Hematopoietic multipotent progenitor cell treated with erythropoietin and hydrocortisone succinate and interleukin-3 and kit ligand, for 17 days (in vitro differentiated cells): Measurements from ENCODE around the gene PHF23.

Experiments used
- DNase-seq: peaks from one replicate; pipeline ENCODE4 v3.0.0-alpha.2; 2015; ENCODE audit warnings: low spot score

Gene PHF23

DNA sequence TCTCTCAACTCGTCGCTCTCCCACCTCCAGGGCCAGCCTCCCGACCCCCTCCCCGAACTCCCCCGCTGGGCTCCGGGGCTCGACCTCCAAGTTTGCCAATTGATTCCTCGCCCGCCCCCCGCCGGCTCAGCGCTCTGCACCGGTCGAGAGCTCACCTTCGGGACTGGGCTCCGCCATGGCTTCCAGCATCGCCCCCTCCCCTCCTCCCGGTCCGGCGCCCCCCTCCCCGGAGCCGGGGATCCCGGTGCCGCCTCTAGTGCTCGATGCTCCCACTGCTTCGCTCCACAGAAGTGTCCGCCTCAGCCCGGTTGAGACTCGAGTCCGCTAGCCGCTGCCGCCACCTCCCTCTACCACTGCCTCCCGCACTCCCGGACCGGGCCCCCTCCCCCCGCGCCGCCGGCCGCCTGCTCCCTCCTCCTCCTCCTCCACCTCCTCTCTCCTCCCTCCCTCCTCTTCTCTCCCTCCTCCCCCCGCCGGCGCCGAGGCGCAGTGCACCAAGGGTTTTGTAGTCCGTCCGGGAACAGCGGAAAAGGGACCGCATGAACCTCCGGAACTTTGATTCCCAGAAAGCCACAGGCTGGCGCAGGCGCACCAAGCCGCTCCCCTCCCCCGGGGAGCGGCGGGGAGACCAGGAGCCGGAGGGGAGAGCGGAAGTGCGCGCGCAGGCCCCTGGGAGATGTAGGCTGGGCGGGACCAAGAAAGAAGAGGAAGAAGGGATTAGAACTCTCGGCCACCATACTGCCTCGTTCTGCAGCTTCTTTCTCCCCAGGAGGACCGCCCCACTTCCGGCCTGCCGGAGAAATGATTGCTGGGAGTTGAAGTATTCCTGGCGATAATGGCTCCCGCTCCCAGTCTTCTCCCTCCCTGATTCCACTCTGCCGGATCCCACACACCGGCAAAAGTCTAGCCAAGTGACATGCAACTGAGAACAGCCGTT, at the start of gene PHF23:
Gene PHF23, minus strand, starts transcription at position 367 of the 937 bp plus-strand sequence. Its CDS starts 178 bp downstream, at position 189.
- DNase-seq: peak; percentile 100

DNA sequence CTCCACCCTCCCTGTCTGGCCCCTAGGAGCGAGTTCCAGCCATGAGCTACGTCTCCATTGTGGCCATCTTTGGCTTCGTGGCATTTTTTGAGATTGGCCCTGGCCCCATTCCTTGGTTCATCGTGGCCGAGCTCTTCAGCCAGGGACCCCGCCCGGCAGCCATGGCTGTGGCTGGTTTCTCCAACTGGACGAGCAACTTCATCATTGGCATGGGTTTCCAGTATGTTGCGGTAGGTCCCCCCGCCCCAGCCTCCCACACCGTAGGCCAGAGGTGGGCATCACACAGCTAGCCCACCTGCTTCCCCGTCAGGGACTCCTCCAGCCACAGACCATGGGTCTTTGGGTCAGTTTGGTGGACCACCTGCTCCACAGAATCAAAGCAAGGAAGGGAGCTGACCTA, 46.4 kb upstream of the PHF23 start:
- no peak for DNase-seq

DNA sequence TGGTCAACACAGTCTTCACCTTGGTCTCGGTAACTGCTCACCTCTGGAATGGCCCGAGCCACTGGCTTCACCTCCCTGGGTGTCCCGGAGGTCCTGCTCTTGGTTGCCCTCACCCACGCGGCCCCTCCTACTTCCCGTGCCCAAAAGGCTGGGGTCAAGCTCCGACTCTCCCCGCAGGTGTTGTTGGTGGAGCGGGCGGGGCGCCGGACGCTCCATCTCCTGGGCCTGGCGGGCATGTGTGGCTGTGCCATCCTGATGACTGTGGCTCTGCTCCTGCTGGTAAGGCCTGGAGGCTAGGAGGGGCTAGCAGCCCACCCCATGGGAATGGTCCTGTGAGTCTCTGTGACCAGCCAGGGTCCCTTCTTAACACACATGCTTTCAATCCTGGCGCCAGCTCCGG, 45.7 kb upstream of the PHF23 start:
- DNase-seq: no peak

DNA sequence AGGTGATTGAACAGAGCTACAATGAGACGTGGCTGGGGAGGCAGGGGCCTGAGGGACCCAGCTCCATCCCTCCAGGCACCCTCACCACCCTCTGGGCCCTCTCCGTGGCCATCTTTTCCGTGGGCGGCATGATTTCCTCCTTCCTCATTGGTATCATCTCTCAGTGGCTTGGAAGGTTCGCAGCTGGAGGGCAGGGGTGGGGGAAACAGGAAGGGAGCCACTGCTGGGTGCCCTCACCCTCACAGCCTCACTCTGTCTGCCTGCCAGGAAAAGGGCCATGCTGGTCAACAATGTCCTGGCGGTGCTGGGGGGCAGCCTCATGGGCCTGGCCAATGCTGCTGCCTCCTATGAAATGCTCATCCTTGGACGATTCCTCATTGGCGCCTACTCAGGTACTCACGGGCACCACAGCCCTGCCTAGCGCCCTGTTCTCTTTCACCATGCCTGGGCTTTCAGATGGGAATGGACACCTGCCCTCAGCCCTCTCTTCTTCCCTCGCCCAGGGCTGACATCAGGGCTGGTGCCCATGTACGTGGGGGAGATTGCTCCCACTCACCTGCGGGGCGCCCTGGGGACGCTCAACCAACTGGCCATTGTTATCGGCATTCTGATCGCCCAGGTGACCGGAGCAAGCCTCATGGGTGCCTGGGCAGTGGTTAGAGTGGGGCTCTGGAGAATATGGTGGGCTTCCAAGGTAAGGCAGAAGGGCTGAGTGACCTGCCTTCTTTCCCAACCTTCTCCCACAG, 44.4 kb upstream of the PHF23 start:
- DNase-seq: no peak

DNA sequence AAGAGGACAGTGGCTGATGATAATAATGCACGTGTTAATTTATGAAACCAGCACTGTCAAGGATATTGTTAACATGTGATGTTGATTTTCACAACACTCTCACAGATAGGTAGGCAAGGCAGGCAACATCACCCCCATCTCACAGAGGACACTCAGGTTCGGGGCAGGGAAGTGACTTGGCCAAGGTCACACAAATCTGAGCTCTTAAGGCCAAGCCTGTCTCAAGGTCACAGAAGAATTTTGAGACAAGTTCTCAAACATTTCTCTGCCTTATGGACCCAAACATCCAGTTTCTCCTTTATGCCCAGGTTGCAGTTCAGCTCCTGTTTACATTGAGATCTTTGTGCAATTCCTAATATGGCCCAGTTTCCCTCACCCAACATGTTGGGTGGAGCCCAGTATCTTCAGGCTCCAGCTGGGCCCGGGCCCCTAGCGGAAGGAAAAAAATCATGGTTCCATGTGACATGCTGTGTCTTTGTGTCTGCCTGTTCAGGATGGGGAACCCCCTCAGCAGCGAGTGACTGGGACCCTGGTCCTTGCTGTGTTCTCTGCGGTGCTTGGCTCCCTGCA, 43.6 kb upstream of the PHF23 start:
- DNase-seq: peak; percentile 90

DNA sequence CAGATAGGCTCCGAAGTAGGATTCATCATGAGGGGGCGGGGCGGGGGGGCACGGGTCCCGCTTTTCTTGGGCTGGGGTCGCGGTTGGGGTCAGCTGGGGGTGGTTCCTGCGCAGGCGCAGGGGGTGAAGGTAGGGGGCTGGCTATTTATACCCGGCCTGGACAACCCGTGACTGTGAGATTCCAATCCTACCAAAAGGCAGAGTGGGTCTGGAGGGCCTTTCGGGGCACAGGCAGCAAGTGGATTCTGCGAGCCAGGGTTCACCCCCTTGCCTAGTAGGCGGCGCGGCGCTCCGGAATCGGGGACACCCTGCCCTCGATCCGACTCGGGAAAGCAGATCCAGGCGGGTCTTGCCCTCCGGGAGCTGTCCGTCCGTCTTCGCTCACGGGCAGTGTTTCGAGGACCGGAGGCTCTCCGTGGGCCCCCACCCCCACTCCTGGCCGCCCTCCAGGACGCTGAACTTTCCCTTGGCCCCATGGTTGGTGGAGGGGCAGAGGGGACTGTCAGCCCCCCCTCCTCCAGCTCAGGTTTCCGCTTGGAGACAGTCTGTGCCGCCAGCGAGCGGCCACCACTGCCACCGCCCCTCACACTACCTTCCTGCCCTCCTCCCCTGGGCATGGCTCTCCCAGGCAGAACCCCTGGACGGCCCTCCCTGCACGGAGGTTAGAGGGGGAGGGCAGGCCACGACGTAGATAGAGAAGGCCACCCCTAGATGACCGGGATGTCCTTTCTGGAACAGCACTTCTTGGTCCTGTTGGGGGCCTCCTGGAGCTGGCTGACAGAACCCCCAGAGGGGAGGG, 42.9 kb upstream of the PHF23 start:
- peak; percentile 60 for DNase-seq

DNA sequence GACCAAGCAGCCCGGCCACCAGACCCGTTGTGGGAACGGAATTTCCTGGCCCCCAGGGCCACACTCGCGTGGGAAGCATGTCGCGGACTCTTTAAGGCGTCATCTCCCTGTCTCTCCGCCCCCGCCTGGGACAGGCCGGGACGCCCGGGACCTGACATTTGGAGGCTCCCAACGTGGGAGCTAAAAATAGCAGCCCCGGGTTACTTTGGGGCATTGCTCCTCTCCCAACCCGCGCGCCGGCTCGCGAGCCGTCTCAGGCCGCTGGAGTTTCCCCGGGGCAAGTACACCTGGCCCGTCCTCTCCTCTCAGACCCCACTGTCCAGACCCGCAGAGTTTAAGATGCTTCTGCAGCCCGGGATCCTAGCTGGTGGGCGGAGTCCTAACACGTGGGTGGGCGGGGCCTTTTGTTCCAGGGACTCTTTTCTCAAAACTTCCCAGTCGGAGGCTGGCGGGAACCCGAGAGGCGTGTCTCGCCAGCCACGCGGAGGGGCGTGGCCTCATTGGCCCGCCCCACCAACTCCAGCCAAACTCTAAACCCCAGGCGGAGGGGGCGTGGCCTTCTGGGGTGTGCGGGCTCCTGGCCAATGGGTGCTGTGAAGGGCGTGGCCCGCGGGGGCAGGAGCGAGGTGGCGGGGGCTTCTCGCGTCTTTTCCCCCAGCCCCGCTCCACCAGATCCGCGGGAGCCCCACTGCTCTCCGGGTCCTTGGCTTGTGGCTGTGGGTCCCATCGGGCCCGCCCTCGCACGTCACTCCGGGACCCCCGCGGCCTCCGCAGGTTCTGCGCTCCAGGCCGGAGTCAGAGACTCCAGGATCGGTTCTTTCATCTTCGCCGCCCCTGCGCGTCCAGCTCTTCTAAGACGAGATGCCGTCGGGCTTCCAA, 42.1 kb upstream of the PHF23 start, which contains the start of gene SLC2A4:
Gene SLC2A4, plus strand, starts transcription at position 645 of the 879 bp plus-strand sequence. Its CDS starts 217 bp downstream, at position 862.
- peak; percentile 99 for DNase-seq

DNA sequence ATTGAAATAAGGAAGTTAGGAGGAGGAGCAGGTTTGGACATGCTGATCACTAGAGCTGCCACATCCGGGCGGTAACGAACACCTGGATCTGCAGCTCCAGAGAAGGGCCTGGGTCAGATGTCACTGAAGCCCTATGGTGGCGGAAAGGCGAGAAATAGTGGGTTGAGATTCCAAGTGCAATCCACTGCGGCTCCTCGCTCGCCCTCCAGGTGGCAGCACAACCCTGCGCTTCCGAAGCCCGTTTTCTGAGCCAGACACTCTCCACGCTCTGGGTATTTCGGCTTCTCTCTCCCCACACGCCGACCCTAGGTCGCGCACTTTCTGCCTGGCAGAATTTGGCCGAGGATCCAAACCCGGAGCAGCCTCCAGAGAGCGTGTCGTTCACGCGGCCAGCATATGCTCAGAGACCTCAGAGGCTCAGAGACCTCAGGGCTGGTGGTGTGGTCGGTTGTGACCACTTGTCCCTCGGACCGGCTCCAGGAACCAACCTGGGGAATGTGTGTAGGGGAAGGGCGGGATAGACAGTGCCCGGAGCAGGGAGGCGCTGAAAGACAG, 41.3 kb upstream of the PHF23 start:
- peak; percentile 89 for DNase-seq

DNA sequence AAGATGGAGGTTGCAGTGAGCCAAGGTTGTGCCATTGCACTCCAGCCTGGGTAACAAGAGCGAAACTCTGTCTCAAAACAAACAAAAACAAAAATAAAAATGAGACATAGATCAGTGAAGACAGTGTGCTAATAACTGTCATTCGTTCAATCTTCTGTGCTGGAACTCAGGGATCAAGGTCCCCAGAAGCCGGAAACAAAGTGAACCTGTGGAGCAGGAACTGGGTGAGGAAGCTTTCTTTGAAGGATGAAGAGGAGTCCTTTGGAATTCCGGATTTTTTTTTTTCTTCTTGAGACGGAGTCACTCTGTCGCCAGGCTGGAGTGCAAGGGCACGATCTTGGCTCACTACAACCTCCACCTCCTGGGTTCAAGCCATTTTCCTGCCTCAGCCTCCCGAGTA, 40.2 kb upstream of the PHF23 start:
- DNase-seq: no peak

DNA sequence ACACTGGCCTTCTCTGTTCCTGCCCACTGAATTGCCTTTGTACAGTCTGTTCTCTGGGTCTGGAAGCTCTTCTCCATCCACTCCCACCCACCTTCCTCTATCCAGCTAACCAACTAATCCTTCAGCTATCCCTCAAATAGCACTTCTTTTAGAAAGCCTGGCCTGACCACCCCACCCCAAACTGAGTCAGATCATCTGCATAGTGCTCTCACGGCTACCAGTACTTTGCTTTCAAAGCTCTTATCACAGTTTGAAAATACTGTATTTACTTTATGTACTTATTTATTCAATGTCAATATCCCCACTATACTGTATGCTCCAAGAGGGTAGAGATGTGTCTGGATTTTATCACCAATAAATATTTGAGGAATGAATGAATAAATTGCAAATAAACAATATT, 27.5 kb upstream of the PHF23 start:
- DNase-seq: no peak

DNA sequence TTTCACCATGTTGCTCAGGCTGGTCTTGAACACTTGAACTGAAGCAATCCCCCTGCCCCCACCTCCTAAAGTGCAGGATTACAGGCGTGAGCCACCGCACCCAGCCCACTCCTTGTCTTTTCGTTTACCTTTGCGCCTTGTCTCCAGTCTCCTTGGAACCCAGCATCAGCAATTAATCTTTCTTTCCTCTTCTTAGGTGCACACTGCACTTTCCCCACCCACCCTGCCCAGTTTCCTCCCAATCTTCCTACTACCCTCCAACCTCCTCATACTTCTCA, 24.5 kb upstream of the PHF23 start:
- DNase-seq: no peak

DNA sequence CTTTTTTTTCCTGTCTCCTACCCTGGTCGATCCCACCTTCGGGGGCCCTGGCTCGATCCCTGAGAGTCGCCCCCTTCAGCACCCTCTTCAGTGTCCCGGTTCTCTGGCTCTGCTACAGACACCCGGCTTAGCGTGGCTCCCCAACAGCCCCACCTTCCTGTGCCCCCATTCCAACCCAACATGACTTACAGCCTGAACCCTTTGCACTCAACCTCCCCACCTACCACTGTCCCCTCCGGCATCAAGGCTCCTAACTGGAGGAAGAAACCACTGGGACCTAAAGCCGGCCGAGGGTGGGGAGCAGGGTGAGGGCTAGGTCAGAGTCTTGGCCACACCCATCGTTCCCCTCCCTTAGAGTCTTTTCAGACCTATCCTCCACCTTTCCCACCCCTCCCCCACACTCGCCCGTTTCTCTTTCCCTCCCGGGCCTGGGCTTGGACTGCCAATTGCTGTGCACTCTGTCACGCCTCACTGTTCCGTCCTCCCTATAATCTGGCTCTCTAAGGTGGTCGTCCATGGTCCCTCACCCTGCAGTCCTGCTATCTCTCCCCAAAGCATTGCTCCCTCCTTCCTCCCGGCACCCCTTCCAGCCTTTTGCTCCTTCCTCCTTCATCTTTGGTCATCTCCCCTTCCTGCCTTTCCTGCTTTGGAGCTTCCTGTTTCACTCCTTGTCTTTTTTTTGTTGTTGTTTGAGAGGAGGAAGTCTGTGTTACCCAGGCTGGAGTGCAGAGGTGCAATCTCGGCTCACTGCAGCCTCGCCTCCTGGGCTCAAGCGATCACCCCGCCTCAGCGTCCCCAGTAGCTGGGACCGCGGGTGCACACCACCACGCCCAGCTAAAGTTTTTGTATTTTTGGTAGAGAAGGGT, 23.9 kb upstream of the PHF23 start:
- DNase-seq: no peak

DNA sequence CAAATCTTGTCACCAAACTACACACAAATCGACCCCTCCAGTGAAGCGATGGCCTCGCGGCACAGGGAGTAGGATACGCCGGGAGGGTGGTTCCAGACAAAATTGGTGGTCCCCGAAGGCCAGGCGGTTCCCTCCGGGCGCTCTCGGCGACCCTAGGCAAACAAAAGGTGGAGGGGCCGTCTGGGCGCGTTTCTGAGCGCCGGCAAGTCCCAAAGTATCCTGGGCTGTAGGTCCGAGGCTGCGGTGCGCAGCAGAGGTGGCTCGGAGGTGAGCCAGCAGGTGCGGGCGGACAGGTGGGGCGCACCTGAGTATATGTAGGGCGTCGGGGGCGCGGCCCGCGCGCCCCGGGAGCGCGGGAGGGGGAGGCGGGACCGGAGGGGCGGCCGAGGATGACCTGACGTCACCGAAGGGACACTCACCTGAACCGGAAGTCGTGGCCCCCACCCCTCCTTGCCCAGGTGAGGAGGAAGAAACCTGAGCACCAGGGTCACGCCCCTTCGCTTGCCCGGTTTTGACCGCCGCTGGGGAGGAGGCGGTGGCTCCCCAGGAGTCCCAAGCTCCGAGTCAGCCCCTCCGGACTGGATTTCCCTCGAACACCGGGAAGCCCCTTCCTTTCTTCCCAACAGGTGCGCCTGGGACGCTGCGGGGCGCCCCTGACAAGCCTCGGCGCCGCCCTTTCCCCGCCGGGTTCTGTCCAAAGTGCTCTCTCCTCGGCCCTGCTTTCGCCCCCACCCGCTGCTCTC, 23.1 kb upstream of the PHF23 start, which contains the start of gene CLDN7:
Gene CLDN7, minus strand, starts transcription at position 287 of the 743 bp plus-strand sequence. CDS start 435 bp downstream, outside the sequence.
- no peak for DNase-seq

DNA sequence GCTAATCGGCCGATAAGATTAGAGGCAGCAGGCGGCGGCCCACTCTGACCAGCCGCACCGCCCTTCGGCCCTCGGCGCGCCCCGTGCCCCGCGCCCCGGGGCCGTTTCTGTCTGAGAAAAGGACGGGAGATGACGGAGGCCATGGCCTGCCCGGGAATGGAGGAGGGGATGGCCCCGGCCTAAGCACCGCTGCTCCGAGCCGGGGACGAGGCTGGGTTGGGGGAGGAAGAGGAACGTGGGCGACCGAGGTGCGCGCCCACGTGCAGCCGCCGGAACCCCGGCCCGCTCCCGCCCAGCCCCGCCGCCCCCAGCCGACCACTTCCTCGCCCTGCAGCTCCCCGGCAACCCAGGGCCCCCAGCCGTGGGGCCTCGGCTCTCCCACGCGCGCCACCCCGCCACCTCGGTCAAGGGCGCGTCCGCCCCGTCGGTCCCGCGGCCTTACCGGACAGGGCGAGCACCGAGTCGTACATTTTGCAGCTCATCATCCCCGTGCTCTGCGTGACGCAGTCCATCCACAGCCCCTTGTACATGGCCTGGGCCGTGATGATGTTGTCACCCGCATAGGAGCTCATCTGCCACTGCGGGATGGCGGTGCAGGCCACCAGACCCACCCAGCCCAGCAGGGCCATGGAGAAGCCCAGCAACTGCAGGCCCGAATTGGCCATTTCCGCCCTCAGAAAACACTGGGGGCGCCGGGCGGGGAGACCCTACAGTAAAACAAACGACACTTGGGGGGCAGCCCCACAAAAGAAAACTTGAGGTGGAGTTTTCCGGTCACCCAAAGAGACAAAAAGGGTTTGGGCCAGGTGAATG, 22.3 kb upstream of the PHF23 start:
- DNase-seq: no peak

DNA sequence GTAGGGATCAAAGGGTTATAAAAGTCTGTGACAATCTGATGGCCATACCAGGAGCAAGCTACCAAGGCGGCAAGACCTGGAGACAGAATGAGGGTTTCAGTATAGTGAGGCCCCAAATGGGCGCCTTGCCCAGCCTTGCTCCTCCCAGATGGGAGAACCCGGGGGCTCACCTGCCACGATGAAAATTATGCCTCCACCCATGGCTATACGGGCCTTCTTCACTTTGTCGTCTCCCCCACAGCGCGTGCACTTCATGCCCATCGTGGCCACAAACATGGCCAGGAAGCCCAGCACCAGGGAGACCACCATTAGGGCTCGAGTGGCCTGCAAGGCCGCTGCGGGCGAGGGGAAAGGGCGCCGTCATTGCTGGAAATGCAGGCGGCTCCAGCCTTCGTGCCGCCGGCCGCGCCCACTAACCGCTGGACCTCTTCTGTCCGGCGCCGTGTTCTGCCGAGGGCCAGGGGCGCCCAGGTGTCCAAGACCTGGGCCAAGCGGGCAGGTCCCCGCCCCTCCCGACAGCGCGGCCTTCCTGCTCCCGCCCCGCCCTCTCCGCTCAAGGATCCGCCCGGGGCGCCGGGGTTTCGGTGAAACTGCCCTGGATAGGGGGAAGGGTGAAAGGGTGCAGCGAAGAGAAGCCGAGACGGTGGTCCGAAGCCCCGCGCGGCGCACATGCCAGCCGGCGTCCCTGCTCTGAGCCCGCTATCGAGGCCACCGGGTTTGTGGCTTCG, 21.6 kb upstream of the PHF23 start:
- DNase-seq: peak; percentile 25

DNA sequence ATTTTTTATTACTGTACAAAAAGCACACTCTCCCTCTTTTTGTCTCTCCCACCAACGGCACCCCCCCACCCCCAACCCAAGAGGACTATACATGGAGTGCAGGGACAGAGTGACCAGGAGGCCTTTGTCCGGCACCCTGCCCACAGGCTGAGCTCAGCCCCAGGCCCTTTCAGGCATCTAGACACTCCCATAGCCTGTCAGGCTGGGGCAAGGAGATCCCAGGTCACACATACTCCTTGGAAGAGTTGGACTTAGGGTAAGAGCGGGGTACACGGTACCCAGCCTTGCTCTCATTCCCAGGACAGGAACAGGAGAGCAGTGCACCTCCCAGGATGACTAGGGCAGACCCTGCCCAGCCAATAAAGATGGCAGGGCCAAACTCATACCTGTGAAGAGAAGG, 20.9 kb upstream of the PHF23 start:
- no peak for DNase-seq

DNA sequence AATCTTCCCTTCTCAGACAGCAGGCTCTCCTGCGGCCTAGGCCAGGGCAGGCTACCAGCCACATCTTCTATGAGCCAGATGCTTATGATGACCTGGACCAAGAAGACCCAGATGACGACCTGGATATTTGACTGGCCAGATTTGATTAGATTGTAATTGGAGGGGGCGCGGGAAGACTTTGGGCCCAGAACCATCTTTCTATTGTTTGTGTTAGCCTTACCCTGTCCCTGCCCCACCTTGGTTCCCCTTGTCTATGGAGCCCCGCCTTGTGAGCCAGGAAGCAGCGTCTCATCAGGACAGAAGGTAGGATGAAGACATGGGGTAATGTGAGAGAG, 20.3 kb upstream of the PHF23 start:
- DNase-seq: no peak
